Stimulated activated CD4-positive, alpha-beta T cell treated with anti-CD3 and anti-CD28 coated beads, Interleukin-2, amount 100 ng/mL, for 24 hours (primary cell): Measurements from ENCODE around the gene ST8SIA5.

Experiments
- DNase-seq, 2 donors: peaks; one replicate each; pipeline ENCODE4 v3.0.0-alpha.2; 2020

ST8SIA5 gene

DNA sequence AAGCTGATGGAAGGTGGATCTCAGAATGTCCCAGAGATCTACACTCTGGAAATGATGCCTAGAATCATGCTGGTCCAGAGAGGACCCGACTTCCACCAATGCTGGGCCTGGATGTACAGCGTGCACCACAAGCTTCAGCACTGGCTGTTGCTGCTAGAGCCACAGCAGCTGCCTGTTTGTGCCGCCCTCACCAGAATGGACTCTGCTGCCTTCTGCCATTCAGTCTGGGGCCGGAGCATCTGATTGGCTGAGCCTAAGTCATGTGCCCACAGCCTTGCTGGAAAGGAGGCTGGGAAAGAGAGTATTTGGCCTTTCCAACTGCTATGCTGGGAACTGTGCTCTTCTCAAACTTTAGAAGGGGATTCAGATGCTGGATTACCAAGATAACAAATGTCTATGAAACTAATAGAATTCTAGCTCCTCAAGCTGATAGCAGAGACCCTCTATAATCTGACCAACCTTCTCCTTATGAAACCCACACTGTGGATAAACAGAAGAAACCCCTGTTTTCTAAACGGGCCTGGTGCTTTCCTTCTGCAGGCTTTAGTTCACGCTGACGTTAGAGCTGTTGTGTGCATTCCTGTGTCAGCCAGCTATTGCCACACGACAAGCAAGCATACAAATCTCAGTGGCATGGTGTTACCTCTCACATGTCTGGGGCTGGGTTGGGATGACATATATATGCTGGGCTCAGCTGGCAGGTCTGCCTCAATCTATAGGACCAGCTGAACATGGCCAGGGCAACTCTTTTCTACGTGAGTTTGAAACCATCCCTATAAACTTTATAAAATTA is 95.7 kb downstream of the ST8SIA5 start:
- DNase-seq = no peak

- no peak for DNase-seq
Measured at GRCh38 chr18:46659484-46659883, 97.4 kb downstream of the ST8SIA5 start.

DNA sequence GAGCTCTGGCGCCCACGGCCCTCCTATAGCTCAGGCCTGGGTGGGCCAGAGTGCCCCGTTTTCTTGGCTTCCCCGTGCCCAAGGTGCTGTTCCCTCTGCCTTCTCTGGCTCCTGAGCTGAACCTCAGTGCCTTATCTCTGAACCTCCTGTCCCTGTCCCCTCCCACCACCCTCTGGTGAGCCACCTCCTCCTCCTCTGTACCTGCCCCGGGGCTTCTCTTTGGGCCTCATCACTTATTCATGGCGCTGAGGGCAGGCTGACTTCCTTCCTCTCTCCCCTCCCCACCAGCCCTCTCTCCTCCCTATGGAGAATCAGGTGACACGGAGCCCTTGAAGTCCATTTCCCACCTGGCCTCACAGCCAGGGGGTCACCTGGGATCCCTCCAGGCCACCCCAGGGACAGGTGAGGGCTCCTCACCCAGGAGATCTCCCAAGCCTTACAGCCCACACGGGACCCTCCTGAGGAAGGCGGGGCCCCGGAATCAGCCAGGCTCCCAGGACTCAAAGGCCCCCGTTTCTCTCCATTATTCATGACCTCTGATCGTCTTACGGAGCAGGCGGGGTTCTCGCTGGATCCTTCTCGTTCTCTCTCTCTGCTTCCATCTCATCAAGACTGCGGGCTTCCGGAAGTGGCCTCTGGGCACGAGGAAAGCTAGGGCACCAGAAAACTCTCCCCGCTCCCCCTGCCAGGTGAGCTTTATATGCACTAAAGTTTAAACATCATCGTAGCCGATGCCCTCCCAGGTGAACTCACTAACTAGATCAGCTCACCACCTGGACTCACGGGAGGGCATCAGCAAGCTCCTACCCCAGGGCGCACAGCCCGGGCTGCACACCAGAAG is 99.5 kb downstream of the ST8SIA5 start, which contains the start of gene LOXHD1:
Gene LOXHD1 (minus strand): TSS at position 106 of the 841 bp plus-strand sequence. CDS start 187 bp downstream, outside the sequence.
- no peak for DNase-seq

DNA sequence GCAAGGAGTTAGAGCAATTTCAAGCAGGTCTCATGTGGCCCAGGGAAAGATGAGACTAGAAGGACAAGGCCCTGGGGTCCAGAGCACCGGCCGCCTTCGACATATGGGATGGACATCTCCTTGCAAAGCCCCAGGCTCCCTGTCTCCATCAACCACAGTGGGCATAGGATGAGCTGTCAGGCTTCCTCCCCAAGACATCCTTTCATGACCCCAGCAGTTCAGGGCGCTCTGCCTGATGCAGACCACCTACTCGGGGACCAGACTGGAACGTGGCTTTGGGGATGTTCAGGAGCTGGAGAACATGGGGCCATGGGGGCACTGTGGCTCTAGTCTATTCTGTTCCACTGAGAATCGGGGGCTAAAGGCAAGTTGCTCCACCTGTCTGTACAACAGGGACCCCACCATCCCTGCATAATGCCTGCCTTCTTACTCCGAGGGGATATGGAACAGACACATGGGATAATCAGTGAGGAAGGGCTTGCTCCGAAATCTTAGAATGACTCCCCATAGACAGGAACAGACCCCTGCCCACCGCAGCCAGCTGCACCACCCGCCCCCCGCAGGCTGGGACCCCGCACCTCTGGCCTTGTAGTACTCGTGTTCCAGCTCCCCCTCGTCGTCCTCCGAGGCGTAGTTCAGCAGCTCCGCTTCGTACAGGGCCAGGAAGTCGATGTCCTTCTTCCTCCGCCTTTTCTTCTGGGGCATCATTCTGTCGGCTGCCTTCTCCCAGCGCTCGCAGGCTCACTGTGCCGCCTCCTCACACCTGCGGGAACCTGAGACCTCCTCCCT is 100.3 kb downstream of the ST8SIA5 start:
- no peak for DNase-seq

- DNase-seq = no peak
Measured at GRCh38 chr18:46652372-46652771, 104.5 kb downstream of the ST8SIA5 start.

DNA sequence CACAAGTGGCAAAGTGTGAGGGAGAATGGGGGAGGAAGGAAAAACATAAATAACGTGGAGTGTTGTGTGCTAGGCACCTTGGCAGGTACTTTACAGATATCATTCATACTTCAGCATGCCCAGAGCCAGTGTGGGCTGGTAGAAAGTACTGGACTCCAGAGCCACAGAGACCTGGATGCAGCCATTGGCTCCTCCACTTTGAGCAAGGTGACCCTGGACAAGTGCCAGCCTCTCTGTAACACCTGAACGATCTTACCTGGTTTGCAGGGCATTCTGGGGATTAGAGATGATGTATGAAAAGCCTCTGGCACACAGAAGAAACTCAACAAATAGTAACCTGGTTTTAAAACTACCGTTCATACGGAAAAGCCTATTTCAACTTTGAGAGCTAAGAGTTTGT is 106.2 kb downstream of the ST8SIA5 start:
- no peak for DNase-seq

- no peak for DNase-seq
Measured at GRCh38 chr18:46649071-46649862, 107.6 kb downstream of the ST8SIA5 start.

DNA sequence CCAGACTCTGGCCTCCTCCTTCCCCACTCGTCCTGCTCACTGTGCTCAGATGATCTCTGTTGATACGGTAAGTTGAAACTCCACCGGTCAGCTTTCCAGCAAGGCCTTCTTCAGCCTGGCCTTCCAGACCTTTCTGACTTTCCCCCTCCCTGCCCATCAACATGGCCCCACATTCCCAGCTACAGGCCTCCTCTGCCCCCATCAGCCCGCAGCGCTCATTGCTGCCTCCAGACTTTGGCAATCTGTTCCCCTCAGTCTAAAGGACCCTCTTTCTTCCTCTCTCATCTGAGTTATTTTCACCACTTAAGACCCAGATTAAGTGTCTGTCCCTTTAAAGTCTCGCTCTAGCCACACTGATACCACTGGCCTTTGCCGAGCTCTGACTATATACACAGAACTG is 110.4 kb downstream of the ST8SIA5 start:
- no peak for DNase-seq

GRCh38 chr18:46642561-46642960 is 114.3 kb downstream of the ST8SIA5 start:
- no peak for DNase-seq

GRCh38 chr18:46641917-46642316 is 114.9 kb downstream of the ST8SIA5 start:
- DNase-seq = no peak

GRCh38 chr18:46639386-46639785 is 117.5 kb downstream of the ST8SIA5 start:
- DNase-seq = no peak

DNA sequence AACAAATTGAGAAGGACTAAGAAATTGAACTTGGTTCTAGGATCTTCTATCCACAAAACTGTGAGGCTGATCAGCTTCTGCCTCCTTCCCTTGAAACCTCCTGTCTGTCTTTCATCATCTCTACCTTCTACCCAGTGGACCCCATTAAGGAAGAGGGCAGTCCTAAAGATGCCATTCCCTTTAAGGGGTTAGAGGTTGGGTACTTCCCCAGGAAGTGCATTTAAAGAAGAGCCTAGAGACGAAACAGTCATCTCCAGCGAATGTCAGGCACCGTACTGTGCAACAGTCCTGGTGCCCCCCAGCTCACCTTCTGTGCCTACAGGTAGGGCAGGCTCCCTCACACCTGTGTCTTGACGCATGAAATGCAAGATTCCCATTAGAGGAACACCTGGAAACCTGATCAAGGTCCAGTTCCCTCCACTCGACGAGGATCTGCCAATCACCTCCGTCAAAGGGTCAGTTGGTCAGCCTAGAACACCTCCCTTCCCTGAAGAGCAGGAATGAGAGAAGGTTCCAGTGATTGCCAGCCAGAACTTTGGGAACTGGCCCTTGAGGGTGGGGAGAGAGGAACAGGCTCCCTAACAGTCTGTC is 120.7 kb downstream of the ST8SIA5 start:
- DNase-seq = no peak

GRCh38 chr18:46632401-46633071 is 124.3 kb downstream of the ST8SIA5 start:
- DNase-seq = no peak

GRCh38 chr18:46630991-46631390 is 125.9 kb downstream of the ST8SIA5 start:
- no peak for DNase-seq

- DNase-seq = no peak
Measured at GRCh38 chr18:46630160-46630559, 126.7 kb downstream of the ST8SIA5 start.

DNA sequence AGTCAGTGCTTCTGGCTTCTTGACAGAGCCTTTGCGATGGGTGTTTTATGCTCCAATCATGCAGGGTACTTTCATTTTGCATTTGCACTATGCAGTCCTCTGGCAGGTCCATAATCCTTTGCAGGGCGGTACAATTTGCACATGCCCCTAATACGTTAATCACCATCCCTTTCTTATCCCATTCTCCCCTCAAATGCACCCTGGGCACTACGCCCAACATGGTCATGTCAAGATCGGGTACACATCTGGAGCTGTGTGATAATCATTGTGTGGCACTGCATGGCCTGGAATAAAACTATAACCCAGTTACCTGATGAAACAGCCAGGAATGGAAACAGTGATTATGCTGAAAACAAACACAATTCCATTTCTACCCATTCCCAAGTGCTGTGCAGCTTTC is 127.5 kb downstream of the ST8SIA5 start:
- DNase-seq = no peak

- DNase-seq = no peak
Measured at GRCh38 chr18:46628206-46628605, 128.6 kb downstream of the ST8SIA5 start.

DNA sequence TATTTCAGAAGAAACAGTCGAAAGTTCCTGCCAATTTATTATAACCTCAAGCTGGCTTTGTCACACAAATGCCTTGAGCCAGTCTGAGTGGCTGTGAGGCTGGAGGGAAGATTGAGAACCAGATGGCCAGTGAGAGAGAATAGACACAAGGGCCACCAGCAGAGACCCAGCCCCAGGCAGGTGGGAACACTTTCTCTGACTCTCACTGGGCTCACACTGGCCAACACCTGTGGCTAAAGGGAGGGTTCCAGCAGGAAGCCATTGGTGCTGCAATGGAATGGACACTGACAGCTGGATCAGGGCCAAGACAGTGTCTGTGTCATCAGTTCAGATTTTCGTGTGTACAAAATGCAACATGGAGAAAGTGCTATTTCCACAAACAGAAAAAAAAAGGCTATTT is 129.7 kb downstream of the ST8SIA5 start:
- no peak for DNase-seq

DNA sequence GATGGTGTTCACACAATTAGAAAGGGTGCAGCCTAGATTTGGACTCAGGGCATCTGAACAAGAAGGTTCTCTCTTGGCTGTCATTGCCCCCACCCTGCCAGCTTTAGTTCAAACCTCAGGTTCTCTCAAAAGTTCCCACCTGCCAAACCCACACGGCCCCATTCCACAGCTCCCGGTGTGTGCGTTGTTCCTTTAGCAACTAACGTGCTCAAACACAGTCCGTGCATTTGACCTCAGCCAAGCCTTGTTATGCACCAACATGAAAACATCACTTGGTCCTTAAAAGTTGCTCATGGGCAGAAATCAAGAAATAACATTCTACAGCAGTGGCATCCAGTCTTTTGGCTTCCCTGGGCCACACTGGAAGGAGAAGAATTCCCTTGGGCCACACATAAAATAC is 131.8 kb downstream of the ST8SIA5 start:
- DNase-seq = no peak

- DNase-seq = peak in 1 of 2 donors; percentile 6
Measured at GRCh38 chr18:46624127-46624526, 132.7 kb downstream of the ST8SIA5 start.

DNA sequence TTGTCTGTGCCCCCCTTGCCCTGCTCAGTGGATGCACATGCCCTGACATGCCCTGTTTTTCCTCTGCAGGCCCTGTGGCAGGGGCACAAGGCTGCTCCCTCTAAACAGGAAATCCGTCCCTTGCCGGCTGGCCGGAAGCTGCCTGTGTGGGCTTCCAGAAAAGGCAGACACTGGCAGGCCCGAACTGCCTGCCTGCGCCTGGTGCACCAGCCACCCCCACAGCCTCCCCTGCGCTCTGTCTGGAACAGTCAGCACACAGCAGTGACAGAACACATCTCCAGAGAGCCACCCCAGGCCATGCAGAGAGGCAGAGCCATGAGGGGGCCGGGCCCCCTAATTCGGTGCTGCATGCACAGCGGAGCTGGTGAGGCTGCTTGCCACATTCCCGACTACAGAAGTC is 133.3 kb downstream of the ST8SIA5 start:
- DNase-seq = peak in 1 of 2 donors; percentile 33
